ENCODE data around the gene TECPR2.
A peak's percentile ranks its signal among the peaks of the same experiment; 100 is the strongest.

TECPR2 gene

DNA sequence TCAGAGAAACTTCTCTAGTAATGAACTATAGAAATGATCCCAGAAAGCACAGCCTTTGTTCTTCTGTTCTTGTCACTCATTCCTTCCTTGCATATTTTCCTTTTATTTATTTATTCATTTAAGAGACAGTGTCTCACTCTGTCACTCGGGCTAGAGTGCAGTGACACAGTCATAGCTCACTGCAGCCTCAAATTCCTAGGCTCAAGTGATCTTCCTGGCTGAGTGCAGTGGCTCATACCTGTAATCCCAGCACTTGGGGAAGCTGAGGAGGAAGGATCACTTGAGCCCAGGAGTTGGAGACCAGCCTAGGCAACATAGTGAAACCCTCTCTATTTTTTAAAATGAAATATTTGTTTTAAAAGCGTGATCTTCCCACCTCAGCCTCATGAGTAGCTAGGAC, 11.5 kb downstream of the TECPR2 start:
- TF ChIP-seq POLR2A (IDR thresholded peaks at IDR 0.05; ENCODE audit: low read depth, low read length) = no peak
- DNase-seq (ENCODE audit: insufficient read length, low spot score) = no peak
- no peak for FAIRE-seq

DNA sequence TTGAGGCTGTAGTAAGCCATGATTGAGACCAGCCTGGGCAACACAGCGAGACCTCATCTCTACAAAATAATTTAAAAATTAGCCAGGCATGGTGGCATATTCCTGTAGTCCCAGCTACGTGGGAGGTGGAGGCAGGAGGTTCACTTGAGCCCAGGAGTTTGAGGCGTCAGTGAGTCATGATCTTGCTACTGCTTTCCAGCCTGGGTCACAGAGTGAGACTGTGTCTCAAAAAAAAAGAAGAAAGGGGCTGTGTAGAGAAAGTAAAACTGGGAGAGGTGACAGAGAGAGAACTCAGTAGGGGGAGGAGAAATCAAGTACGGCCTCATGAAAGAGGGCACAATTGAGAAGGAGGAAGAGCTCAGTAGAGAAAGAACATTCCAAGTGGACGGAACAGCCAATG, 12.4 kb downstream of the TECPR2 start:
- no peak for FAIRE-seq
- no peak for TF ChIP-seq POLR2A (IDR thresholded peaks at IDR 0.05; ENCODE audit: low read depth, low read length)
- DNase-seq (ENCODE audit: insufficient read length, low spot score) = no peak

DNA sequence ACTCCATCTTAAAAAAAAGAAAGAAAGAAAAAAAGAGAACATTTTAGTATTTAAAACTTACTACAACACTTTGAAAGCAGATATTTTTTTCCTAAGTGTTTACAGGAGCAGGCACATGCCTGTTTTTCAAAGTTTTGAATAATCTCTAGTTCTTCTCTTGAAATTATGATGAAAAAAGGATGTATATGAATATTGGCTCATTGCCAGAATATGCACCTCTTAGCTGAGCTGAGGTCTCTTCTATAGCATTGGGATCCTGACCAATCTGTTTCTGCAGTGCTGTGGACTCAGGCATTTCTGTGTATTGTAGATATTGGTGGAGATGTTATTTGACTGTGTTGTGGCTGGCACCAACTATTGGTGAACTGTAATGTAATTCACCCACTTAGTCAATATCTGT, 15.0 kb downstream of the TECPR2 start:
- DNase-seq (ENCODE audit: insufficient read length, low spot score) (no peak), FAIRE-seq (peak; percentile 83)
- no peak for TF ChIP-seq POLR2A (IDR thresholded peaks at IDR 0.05; ENCODE audit: low read depth, low read length)

- TF ChIP-seq POLR2A (IDR thresholded peaks at IDR 0.05; ENCODE audit: low read depth, low read length) = no peak
- DNase-seq (ENCODE audit: insufficient read length, low spot score) = no peak
- no peak for FAIRE-seq
Observed at GRCh38 chr14:102378830-102379229, 16.1 kb downstream of the TECPR2 start.

GRCh38 chr14:102387086-102387485, 24.3 kb downstream of the TECPR2 start:
- TF ChIP-seq POLR2A (IDR thresholded peaks at IDR 0.05; ENCODE audit: low read depth, low read length) = no peak
- DNase-seq (ENCODE audit: insufficient read length, low spot score) (no peak), FAIRE-seq (no peak)

DNA sequence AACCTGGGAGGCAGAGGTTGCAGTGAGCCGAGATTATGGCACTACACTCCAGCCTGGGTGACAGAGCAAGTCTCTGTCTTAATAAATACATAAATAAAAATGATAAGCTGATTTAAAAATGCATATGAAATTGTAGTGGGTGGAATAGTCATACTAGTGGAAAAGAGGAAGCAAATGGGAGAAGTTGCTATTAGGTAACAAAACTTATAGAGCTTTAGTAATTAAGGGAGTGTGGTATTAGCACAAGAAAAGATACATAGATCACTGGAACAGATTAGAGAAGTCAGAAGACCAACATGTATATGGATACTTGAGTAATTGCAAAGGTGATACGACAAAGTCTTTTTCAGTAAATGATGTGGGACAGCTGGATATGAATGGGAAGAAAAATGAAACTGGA, 26.5 kb downstream of the TECPR2 start:
- no peak for FAIRE-seq
- DNase-seq (ENCODE audit: insufficient read length, low spot score) = no peak
- no peak for TF ChIP-seq POLR2A (IDR thresholded peaks at IDR 0.05; ENCODE audit: low read depth, low read length)

- DNase-seq (ENCODE audit: insufficient read length, low spot score) (no peak), FAIRE-seq (peak; percentile 50)
- TF ChIP-seq POLR2A (IDR thresholded peaks at IDR 0.05; ENCODE audit: low read depth, low read length) = no peak
Observed at GRCh38 chr14:102390064-102390855, 27.5 kb downstream of the TECPR2 start.

- FAIRE-seq = no peak
- no peak for DNase-seq (ENCODE audit: insufficient read length, low spot score)
- TF ChIP-seq POLR2A (IDR thresholded peaks at IDR 0.05; ENCODE audit: low read depth, low read length) = no peak
Observed at GRCh38 chr14:102392506-102392905, 29.8 kb downstream of the TECPR2 start.

- no peak for TF ChIP-seq POLR2A (IDR thresholded peaks at IDR 0.05; ENCODE audit: low read depth, low read length)
- DNase-seq (ENCODE audit: insufficient read length, low spot score) (no peak), FAIRE-seq (no peak)
Observed at GRCh38 chr14:102394717-102395375, 32.1 kb downstream of the TECPR2 start.

DNA sequence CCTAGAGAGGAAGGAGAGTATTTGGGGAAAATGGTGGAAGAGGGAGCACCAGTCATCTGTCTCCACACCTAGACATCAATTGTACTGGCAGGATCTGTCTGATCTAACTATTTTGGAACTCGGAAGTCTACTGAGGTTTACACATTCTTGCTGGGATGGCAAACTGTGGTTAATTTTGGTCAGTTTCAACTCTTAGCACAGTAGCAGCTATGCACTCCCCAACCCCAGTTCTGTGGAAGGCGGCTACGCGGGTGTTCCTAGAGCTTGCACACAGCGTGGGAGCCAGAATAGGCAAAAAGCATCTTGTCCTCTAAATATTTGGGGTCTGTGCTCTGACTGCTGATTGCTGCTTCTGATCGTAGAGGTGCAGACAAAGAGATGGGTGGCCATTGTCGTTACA, 33.8 kb downstream of the TECPR2 start:
- FAIRE-seq = no peak
- TF ChIP-seq POLR2A (IDR thresholded peaks at IDR 0.05; ENCODE audit: low read depth, low read length) = no peak
- no peak for DNase-seq (ENCODE audit: insufficient read length, low spot score)

DNA sequence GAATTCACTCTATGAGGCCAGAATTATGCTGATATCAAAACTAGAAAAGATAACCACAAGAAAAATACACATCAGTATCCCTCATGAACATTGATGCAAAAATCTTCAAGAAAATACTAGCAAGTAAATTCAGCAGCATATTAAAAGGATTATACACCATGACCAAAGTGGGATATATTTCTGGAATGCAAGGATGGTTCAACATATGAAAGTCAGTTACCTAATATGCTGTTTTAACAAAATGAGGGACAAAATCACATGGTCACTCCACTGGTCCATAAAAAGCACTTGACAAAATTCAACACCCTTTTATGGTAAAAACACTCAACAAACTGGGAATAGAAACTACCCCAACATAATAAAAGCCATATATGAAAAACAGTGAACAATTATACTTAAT, 40.3 kb downstream of the TECPR2 start:
- DNase-seq (ENCODE audit: insufficient read length, low spot score) = no peak
- no peak for FAIRE-seq
- no peak for TF ChIP-seq POLR2A (IDR thresholded peaks at IDR 0.05; ENCODE audit: low read depth, low read length)

DNA sequence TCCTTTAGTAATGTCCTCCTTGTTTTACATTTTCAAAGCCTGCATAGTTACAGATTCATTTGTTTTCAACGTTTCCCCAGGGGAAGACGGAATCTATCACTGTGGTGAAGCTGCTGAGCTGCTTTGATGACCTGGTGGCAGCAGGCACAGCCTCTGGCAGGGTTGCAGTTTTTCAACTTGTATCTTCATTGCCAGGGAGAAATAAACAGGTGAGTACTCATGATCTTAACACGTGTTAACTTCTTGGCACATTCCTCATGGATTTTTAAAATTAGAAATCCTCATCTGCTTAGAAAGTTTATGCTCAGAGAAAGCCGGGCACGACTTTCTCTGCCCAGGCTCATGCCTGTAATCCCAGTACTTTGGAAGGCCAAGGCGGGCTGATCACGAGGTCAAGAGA, 44.5 kb downstream of the TECPR2 start:
- TF ChIP-seq POLR2A (IDR thresholded peaks at IDR 0.05; ENCODE audit: low read depth, low read length) = no peak
- DNase-seq (ENCODE audit: insufficient read length, low spot score) (no peak), FAIRE-seq (no peak)

DNA sequence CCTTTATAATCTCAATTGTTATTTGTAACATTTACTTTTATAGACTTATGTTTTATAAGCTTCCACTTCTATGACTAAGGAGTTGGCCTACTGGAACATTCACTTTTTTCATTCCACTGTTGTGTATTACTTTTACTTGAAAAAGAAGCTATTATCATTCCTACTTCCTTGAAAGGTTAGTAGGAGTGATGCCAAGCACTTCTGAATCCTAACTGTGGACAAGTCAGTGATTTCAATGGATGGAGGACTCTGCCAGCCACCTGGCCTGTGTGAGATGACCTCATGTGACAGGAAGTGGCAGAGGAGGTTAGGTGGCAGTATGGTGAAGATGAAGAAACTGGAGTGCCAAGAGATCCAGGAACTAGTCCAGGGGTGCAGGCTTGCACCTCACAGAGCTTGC, 46.0 kb downstream of the TECPR2 start:
- DNase-seq (ENCODE audit: insufficient read length, low spot score) (no peak), FAIRE-seq (peak; percentile 33)
- TF ChIP-seq POLR2A (IDR thresholded peaks at IDR 0.05; ENCODE audit: low read depth, low read length) = no peak

- TF ChIP-seq POLR2A (IDR thresholded peaks at IDR 0.05; ENCODE audit: low read depth, low read length) = no peak
- FAIRE-seq (no peak), DNase-seq (ENCODE audit: insufficient read length, low spot score) (no peak)
Observed at GRCh38 chr14:102415671-102416070, 52.9 kb downstream of the TECPR2 start.

- no peak for FAIRE-seq
- DNase-seq (ENCODE audit: insufficient read length, low spot score) = no peak
- TF ChIP-seq POLR2A (IDR thresholded peaks at IDR 0.05; ENCODE audit: low read depth, low read length) = no peak
Observed at GRCh38 chr14:102417001-102417431, 54.3 kb downstream of the TECPR2 start.

Data from H54 (cell line).